Lung (tissue), 12 donors: ENCODE measurements around the gene PODXL2. TPM values are rescaled to one million over a fixed set of nuclear protein-coding genes. Genes with fewer than 3 reads are reported as not detected.

Experiments
- ATAC-seq: fragments of 200-7000 bp; cut with Tn5 transposase; one replicate; pipeline ENCODE4 v1.9.1; 2020; ENCODE audit warnings: moderate number of reproducible peaks; ENCODE audit not compliant: insufficient read depth, low FRiP score
- DNase-seq, 3 donors: peaks; one replicate each; pipeline ENCODE4 v3.0.0-alpha.2; 2013 to 2017
- H3K27ac ChIP-seq, 2 donors: one replicate each; pipeline ENCODE4 v1.5.1; 2013; ENCODE audit warnings: mild to moderate bottlenecking in 2 of 2, moderate library complexity in 2 of 2, control low read depth in 1 of 2, inconsistent platforms in 1 of 2, low read depth in 1 of 2, low read length in 1 of 2
- H3K27me3 ChIP-seq, 3 donors: one replicate each; pipeline ENCODE4 v1.5.1; 2013; ENCODE audit warnings: low read length in 2 of 3; ENCODE audit not compliant: control insufficient read depth in 3 of 3, insufficient read depth in 3 of 3
- H3K36me3 ChIP-seq, 4 donors: one replicate each; pipeline ENCODE4 v1.5.1; 2013; ENCODE audit warnings: low read length in 4 of 4, mild to moderate bottlenecking in 1 of 4, moderate library complexity in 1 of 4; ENCODE audit not compliant: control insufficient read depth in 4 of 4, insufficient read depth in 4 of 4
- H3K4me1 ChIP-seq, 5 donors: one replicate each; pipeline ENCODE4 v1.5.1; 2013; ENCODE audit warnings: low read length in 5 of 5, mild to moderate bottlenecking in 2 of 5, moderate library complexity in 1 of 5; ENCODE audit not compliant: control insufficient read depth in 5 of 5, insufficient read depth in 5 of 5
- H3K4me3 ChIP-seq: one replicate; pipeline ENCODE4 v1.5.1; 2013; ENCODE audit warnings: mild to moderate bottlenecking, control low read depth, moderate library complexity
- H3K9ac ChIP-seq, 2 donors: one replicate each; pipeline ENCODE4 v1.5.1; 2013; ENCODE audit warnings: low read length in 2 of 2, control low read depth in 1 of 2; ENCODE audit not compliant: insufficient read depth in 1 of 2
- H3K9me3 ChIP-seq, 4 donors: one replicate each; pipeline ENCODE4 v1.5.1; 2013; ENCODE audit warnings: low read length in 3 of 4, mild to moderate bottlenecking in 1 of 4, moderate library complexity in 1 of 4; ENCODE audit not compliant: control insufficient read depth in 4 of 4, insufficient read depth in 3 of 4
- CTCF ChIP-seq: IDR thresholded peaks from 2 replicates; pipeline ENCODE4 v1.5.1; 2012; ENCODE audit warnings: mild to moderate bottlenecking; ENCODE audit errors: control extremely low read depth, extremely low read depth
- WGBS, 2 donors: extraction: QIAGEN DNeasy Blood & Tissue Kit; methylation state at CpG; one replicate each; pipeline ENCODE4 v1.1.7; 2013; 5-methylcytosine and 5-hydroxymethylcytosine counted together
- polyA plus RNA-seq, 2 donors: library from polyadenylated mRNA; stranded (reverse); fragments of 200-250 nt; gene quantifications; one replicate each; pipeline ENCODE4 v1.2.1, GENCODE V29; 2013
- total RNA-seq, 2 donors: library from RNA; depleted of rRNA in 1 of 2; stranded (reverse); fragments of >200 nt in 1 of 2; gene quantifications; one replicate each; pipeline ENCODE4 v1.2.1, GENCODE V29; 2014 to 2021
- donor health status: control.
- donor health status: control.
- donor health status: Bipolar disorder and iron deficiency.
- donor health status: healthy.
- donor health status: DM: yes; HTN: yes; CAD: no.

Gene PODXL2
- total and polyA plus RNA-seq, 4 donors = 3.1 to 7.3 (median 4.6) TPM

DNA sequence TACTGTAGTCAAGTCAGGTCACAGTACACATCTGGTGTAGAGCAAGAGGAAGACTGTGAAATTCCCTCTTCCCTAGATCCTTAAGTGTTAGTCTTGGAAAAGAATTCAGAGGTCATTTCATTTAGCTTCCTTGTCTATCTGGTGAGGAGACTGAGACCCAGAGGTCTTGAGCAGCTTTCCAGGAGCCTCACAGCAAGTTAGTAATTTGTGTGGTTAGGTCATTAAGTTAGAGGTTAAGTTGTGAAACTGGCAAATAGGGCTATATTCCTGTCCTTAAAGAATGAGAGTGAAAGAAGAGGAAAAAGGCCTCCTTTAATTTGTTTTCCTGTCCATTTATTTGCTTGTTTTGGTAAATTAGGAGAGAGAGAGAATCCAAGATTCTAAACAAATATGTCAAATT is 9.0 kb downstream of the PODXL2 start:
- ATAC-seq (no peak), DNase-seq (no peak)
- Histone ChIP-seq H3K4me1 (no peaks in the 10 kb centered on the region), H3K9me3 (no peaks in the 10 kb centered on the region), H3K36me3 (no peaks in the 10 kb centered on the region), H3K27ac (no peak overlapping the region), H3K9ac (no peak overlapping the region), H3K27me3 (no peaks in the 10 kb centered on the region), H3K4me3 (no peak overlapping the region)
- TF ChIP-seq CTCF = no peak

- Histone ChIP-seq H3K9me3 (no peaks in the 10 kb centered on the region), H3K27me3 (no peaks in the 10 kb centered on the region), H3K4me3 (no peak overlapping the region), H3K4me1 (no peaks in the 10 kb centered on the region), H3K9ac (no peak overlapping the region), H3K36me3 (no peaks in the 10 kb centered on the region), H3K27ac (no peak overlapping the region)
- no peak for ATAC-seq
- WGBS, 2 donors = 92 to 95% methylated on average over 5 of the region's 5 CpGs
- TF ChIP-seq CTCF = no peak
- no peak for DNase-seq
Observed at GRCh38 chr3:127639173-127640041, 10.4 kb downstream of the PODXL2 start.

- no peaks in the 10 kb centered on the region for H3K9me3 ChIP-seq
- H3K27ac ChIP-seq = no peak overlapping the region
- WGBS, 2 donors = 97 to 98% methylated on average over 3 of the region's 3 CpGs
- no peaks in the 10 kb centered on the region for H3K27me3 ChIP-seq
- no peak overlapping the region for H3K4me3 ChIP-seq
- ATAC-seq (no peak), DNase-seq (no peak)
- no peak overlapping the region for H3K9ac ChIP-seq
- H3K4me1 ChIP-seq = no peaks in the 10 kb centered on the region
- TF ChIP-seq CTCF = no peak
- H3K36me3 ChIP-seq = no peaks in the 10 kb centered on the region
Observed at GRCh38 chr3:127640042-127640355, 11.0 kb downstream of the PODXL2 start.
